T-helper 22 cell (primary cell): ENCODE results near the gene CAMK4.
"Not testable (repeated sequence)": the region's sequence is repeated elsewhere in the genome, so short reads cannot be mapped to it uniquely, and the experiment has no call there.

Experiments used
- DNase-seq: peaks from one replicate; pipeline ENCODE4 v3.0.0-alpha.2; 2020; ENCODE audit warnings: low read depth

The CAMK4 gene

GRCh38 chr5:111383288-111383970 is 159.2 kb downstream of the CAMK4 start:
- DNase-seq: no peak

GRCh38 chr5:111384220-111384619 is 160.0 kb downstream of the CAMK4 start:
- DNase-seq: no peak

- no peak for DNase-seq
Observed at GRCh38 chr5:111385051-111385450, 160.9 kb downstream of the CAMK4 start.

- no peak for DNase-seq
Observed at GRCh38 chr5:111385970-111386831, 162.0 kb downstream of the CAMK4 start.

- no peak for DNase-seq
Observed at GRCh38 chr5:111386832-111387162, 162.6 kb downstream of the CAMK4 start.

- DNase-seq: no peak
Observed at GRCh38 chr5:111387361-111387760, 163.2 kb downstream of the CAMK4 start.

DNA sequence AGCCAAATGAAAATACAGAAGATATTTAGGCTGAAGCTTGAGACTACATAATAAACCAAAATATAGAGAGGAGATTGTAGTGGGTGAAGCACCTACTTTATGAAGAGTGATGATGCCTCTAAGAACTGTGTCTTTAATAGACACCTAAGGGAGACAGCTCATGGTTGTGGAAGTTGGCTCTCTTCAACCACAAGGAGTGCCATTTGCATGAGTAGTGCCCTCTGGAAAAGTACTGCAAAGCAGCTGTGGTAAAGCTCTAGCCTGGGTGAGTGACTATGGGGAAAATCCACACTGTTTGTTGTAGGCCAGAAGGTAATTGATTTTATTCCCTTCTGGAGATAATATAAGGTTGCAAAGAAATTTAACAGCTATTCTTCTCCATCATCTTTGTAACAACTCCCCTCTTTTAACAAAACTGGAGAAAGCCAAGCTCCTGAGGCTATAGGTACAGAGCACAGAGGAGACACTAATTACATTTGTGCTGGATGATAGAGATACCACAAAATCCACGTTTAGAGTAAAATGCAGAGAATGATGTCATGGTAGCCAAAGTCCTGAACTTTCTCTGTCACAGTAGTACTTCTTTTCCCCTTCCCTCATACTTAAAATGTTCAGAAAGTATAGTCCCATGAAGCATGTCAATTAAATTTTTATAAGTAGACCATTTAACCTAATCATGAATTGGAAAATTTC is 165.4 kb downstream of the CAMK4 start:
- DNase-seq: no peak

DNA sequence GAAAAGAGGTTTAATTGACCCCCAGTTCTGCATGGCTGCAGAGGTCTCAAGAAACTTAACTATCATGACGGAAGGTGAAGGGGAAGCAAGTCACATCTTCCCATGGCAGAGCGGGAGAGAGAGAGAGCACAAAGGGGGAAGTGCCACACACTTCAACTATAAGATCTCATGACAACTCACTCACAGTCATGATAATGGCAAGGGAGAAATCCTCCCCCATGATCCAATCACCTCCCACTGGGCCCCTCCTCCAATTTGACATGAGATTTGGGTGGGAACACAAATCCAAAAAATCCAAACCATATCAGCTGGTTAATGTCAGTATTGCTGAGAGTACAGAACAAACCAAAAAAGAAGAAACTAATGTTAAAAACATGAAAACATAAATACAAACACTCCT is 168.0 kb downstream of the CAMK4 start:
- DNase-seq: no peak

DNA sequence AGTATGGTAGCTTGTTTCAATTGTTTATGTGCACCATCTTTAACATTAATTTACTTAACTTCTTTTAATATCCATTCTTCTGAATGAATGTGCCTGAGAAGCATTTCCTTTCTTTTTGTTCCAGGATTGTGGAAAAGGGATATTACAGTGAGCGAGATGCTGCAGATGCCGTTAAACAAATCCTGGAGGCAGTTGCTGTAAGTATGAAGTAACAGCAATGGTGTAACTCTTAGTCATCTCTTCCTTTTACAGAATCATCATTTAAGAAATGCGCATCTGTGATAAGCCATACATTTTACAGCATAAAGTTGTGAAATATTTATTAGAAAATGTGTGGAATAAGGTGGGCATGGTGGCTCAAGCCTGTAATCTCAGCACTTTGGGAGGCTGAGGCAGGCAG is 170.4 kb downstream of the CAMK4 start:
- DNase-seq: no peak

- no peak for DNase-seq
Observed at GRCh38 chr5:111398013-111398412, 173.8 kb downstream of the CAMK4 start.

DNA sequence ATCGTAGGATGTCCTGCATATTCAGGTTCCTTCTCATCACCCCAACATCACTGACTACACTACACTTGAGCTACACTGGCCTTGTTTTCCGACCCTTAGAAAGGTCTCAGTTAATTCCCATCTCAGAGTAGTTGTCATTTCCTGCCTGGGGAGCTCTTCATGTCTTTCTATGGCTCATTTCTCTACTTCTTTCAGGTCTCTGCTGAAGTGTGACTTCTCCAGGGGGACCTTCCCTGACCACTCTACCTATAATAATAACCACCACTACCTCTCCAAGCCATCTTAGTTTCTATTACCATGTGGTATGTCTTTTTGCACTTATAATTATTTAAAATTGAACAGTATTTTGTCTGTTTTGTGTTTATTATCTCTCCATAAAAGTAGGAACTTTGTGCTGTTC is 174.9 kb downstream of the CAMK4 start:
- DNase-seq: no peak

GRCh38 chr5:111401906-111402305 is 177.7 kb downstream of the CAMK4 start:
- no peak for DNase-seq

GRCh38 chr5:111404270-111404769 is 180.1 kb downstream of the CAMK4 start:
- no peak for DNase-seq

GRCh38 chr5:111407562-111407961 is 183.4 kb downstream of the CAMK4 start:
- DNase-seq: no peak

DNA sequence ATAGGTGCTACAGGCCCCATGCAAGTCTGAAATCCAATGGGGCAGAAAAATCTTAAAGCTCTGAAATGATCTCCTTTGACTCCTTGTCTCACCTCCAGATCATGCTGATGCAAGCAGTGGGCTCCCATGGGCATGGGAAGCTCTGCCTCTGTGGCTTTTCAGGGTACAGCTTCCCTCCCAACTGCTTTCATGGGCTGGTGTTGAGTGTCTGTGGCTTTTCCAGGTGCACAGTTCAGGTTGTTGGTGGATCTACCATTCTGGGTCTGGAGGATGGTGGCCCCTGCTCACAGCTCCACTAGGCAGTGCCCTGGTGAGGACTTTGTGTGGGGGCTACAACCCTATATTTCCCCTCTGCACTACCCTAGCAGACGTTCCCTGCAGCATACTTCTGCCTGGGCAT is 184.6 kb downstream of the CAMK4 start:
- DNase-seq: no peak

DNA sequence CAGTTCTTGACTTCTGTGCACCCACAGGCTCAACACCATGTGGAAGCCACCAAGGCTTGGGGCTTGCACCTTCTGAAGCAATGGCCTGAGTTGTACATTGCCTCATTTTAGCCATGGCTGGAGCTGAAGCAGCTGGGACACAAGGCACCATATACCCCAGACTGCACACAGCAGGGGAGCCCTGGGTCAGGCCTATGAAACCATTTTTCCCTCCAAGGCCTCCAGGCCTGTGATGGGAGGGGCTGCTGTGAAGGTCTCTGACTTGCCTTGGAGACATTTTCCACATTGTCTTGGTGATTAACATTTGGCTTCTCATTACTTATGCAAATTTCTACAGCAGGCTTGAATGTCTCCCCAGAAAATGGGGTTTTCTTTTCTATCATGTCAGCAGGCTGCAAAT is 185.1 kb downstream of the CAMK4 start:
- DNase-seq: not testable (repeated sequence)

DNA sequence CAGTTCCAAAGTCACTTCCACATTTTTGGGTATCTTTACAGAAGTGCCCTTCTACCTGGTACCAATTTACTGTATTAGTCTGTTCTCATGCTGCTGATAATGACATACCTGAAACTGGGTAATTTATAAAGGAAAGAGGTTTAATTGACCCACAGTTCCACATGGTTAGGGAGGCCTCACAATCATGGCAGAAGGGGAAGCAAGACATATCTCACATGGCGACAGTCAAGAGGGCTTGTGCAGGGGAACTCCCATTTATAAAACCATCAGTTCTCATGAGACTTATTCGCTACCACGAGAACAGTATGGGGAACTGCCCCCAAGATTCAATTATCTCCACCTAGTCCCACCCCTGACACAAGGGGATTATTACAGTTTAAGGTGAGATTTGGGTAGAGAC is 185.9 kb downstream of the CAMK4 start:
- DNase-seq: not testable (repeated sequence)

- no peak for DNase-seq
Observed at GRCh38 chr5:111411301-111411700, 187.1 kb downstream of the CAMK4 start.

- DNase-seq: no peak
Observed at GRCh38 chr5:111412593-111412992, 188.4 kb downstream of the CAMK4 start.

GRCh38 chr5:111415053-111415452 is 190.9 kb downstream of the CAMK4 start:
- no peak for DNase-seq

- no peak for DNase-seq
Observed at GRCh38 chr5:111422245-111422644, 198.1 kb downstream of the CAMK4 start.

DNA sequence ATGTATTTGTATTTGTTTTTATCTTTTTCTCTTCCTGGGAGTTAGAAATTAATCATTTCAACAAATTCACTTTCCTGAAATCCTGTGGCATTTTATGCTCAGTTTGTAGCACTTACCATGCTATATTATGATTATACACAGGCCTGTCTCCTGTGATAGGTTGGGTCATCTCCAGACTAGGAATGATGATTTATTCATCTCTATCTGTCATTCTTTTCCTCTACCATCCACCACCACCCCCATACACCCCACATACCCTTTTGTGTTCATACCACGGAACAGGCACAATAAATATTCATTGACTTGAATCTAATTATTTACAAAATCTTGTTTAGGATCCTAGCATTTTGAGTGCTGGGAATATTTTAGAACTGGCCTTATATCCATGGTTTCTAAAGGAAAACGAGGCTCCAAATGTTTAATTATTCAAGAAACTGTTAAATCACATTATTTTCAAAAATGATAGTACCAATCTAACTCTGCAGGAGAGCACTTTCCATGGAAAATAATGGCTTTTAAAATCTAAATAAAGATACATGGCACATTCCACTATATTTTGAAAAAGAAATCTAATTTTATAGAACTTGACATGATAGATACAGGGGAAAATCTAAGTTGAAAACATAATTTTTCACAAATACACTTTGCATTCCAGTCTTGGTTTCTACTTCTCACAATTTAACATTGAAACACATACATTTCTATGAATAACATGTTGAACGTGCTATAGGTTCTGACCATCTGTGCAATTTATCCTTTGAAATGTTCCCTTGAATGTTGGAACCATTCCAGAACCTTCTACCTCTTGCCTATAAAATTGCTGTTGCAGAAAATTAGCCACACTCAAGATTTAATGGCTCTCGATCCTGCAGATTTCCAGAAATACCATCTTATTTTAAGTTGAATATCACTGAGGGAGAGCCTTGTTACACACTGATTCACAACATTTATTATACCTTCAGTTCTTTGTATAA is 198.8 kb downstream of the CAMK4 start:
- no peak for DNase-seq
